Measurements from ENCODE around the gene PDE8B. TPM values are rescaled to one million over a fixed set of nuclear protein-coding genes. Genes with fewer than 3 reads are reported as not detected.

Gene PDE8B
- total RNA-seq, 1 experiment from 2014 or later: 1.8 TPM

- POLR2A ChIA-PET (ENCODE audit: unreplicated experiment): no interaction called here
- no peak overlapping the region for H3K4me2 ChIP-seq
- no peak overlapping the region for H3K27ac ChIP-seq
- H3K27me3 ChIP-seq (ENCODE audit: insufficient read depth, low read depth): no peaks in the 10 kb centered on the region
- intact Hi-C loops (cut with micrococcal nuclease; ENCODE audit: unreplicated experiment): no loop called here
- no peaks in the 10 kb centered on the region for H3K4me1 ChIP-seq (replicated peaks; ENCODE audit: insufficient read depth)
- no peak for DNase-seq
- H3F3A ChIP-seq (ENCODE audit: insufficient read depth, low read depth): no peaks in the 10 kb centered on the region
- no peaks in the 10 kb centered on the region for H3K79me2 ChIP-seq (ENCODE audit: low read depth)
- no peak overlapping the region for H3K4me3 ChIP-seq
- H2AFZ ChIP-seq: no peak overlapping the region
- TF ChIP-seq CTCF (conservative IDR thresholded peaks at IDR 0.05) (no peak), EZH2 (IDR thresholded peaks at IDR 0.05; ENCODE audit: low read depth) (no peak)
- CTCF ChIA-PET: no interaction called here
- H3K9me2 ChIP-seq (ENCODE audit: insufficient read depth): no peaks in the 10 kb centered on the region
- H3K36me3 ChIP-seq (ENCODE audit: low read depth): no peaks in the 10 kb centered on the region
- no peaks in the 10 kb centered on the region for H3K9me3 ChIP-seq (ENCODE audit: insufficient read depth, low read depth)
- no peaks in the 10 kb centered on the region for H4K20me1 ChIP-seq (ENCODE audit: insufficient read depth)
- no TSS peak for BruUV-seq (replicated peaks)
Observed at GRCh38 chr5:77262697-77263096, 52.2 kb downstream of the PDE8B start.

GRCh38 chr5:77266291-77266690 lies 55.8 kb downstream of the PDE8B start:
- no peak overlapping the region for H3K27ac ChIP-seq
- no peaks in the 10 kb centered on the region for H3K36me3 ChIP-seq (ENCODE audit: low read depth)
- BruUV-seq (replicated peaks): no TSS peak
- H3K27me3 ChIP-seq (ENCODE audit: insufficient read depth, low read depth): no peaks in the 10 kb centered on the region
- H3K79me2 ChIP-seq (ENCODE audit: low read depth): no peaks in the 10 kb centered on the region
- no peak overlapping the region for H3K4me2 ChIP-seq
- no peak for DNase-seq
- TF ChIP-seq EZH2 (IDR thresholded peaks at IDR 0.05; ENCODE audit: low read depth): no peak
- no peak for TF ChIP-seq CTCF (conservative IDR thresholded peaks at IDR 0.05)
- ChIA-PET POLR2A (ENCODE audit: unreplicated experiment) (no interaction called here), CTCF (no interaction called here)
- no peak overlapping the region for H3K4me3 ChIP-seq
- no peaks in the 10 kb centered on the region for H4K20me1 ChIP-seq (ENCODE audit: insufficient read depth)
- H3K9me3 ChIP-seq (ENCODE audit: insufficient read depth, low read depth): no peaks in the 10 kb centered on the region
- H3F3A ChIP-seq (ENCODE audit: insufficient read depth, low read depth): no peaks in the 10 kb centered on the region
- no peaks in the 10 kb centered on the region for H3K4me1 ChIP-seq (replicated peaks; ENCODE audit: insufficient read depth)
- intact Hi-C loops (cut with micrococcal nuclease; ENCODE audit: unreplicated experiment): no loop called here
- H3K9me2 ChIP-seq (ENCODE audit: insufficient read depth): no peaks in the 10 kb centered on the region
- H2AFZ ChIP-seq: no peak overlapping the region

GRCh38 chr5:77267496-77267895 lies 57.0 kb downstream of the PDE8B start:
- H3K9me2 ChIP-seq (ENCODE audit: insufficient read depth): no peaks in the 10 kb centered on the region
- H2AFZ ChIP-seq: no peak overlapping the region
- ChIA-PET POLR2A (ENCODE audit: unreplicated experiment) (no interaction called here), CTCF (no interaction called here)
- no peak overlapping the region for H3K27ac ChIP-seq
- H3F3A ChIP-seq (ENCODE audit: insufficient read depth, low read depth): no peaks in the 10 kb centered on the region
- no peak for DNase-seq
- no TSS peak for BruUV-seq (replicated peaks)
- H3K4me1 ChIP-seq (replicated peaks; ENCODE audit: insufficient read depth): no peaks in the 10 kb centered on the region
- H3K4me2 ChIP-seq: no peak overlapping the region
- intact Hi-C loops (cut with micrococcal nuclease; ENCODE audit: unreplicated experiment): no loop called here
- H4K20me1 ChIP-seq (ENCODE audit: insufficient read depth): no peaks in the 10 kb centered on the region
- H3K27me3 ChIP-seq (ENCODE audit: insufficient read depth, low read depth): no peaks in the 10 kb centered on the region
- H3K9me3 ChIP-seq (ENCODE audit: insufficient read depth, low read depth): no peaks in the 10 kb centered on the region
- H3K4me3 ChIP-seq: no peak overlapping the region
- TF ChIP-seq CTCF (conservative IDR thresholded peaks at IDR 0.05) (no peak), EZH2 (IDR thresholded peaks at IDR 0.05; ENCODE audit: low read depth) (no peak)
- H3K36me3 ChIP-seq (ENCODE audit: low read depth): no peaks in the 10 kb centered on the region
- H3K79me2 ChIP-seq (ENCODE audit: low read depth): no peaks in the 10 kb centered on the region
